Left kidney (tissue), 8 donors: ENCODE data around the gene SSBP2. TPM values are rescaled to one million over a fixed set of nuclear protein-coding genes. Genes with fewer than 3 reads are reported as not detected.
A peak's percentile ranks its signal among the peaks of the same experiment; 100 is the strongest.

Experiments used
- DNase-seq: peaks from one replicate; pipeline ENCODE4 v3.0.0-alpha.2; 2013
- long read RNA-seq, 8 donors: transcript quantifications; one replicate each; lab custom pipeline, GENCODE V29; 2026
- polyA plus RNA-seq: library from polyadenylated mRNA; unstranded; fragments of 120-200 nt; gene quantifications from one replicate; pipeline ENCODE4 v1.2.1, GENCODE V29; 2013; ENCODE audit not compliant: insufficient read length

Gene SSBP2
- polyA plus RNA-seq = 98.5 TPM
- long read RNA-seq, donor 1, full-length matches to known transcripts = 15 of 42 reads
- long read RNA-seq, donor 1, partial matches to known transcripts = 27 of 42 reads
- long read RNA-seq, donor 1, other reads (novel, unspliced or antisense) = 0 of 42 reads
- long read RNA-seq, donor 2, full-length matches to known transcripts = 23 of 28 reads
- long read RNA-seq, donor 2, partial matches to known transcripts = 5 of 28 reads
- long read RNA-seq, donor 2, other reads (novel, unspliced or antisense) = 0 of 28 reads
- long read RNA-seq, donor 3, full-length matches to known transcripts = 13 of 13 reads
- long read RNA-seq, donor 3, partial matches to known transcripts = 0 of 13 reads
- long read RNA-seq, donor 3, other reads (novel, unspliced or antisense) = 0 of 13 reads
- long read RNA-seq, donor 4, full-length matches to known transcripts = 2 of 2 reads
- long read RNA-seq, donor 4, partial matches to known transcripts = 0 of 2 reads
- long read RNA-seq, donor 4, other reads (novel, unspliced or antisense) = 0 of 2 reads
- long read RNA-seq, donor 5, full-length matches to known transcripts = 26 of 26 reads
- long read RNA-seq, donor 5, partial matches to known transcripts = 0 of 26 reads
- long read RNA-seq, donor 5, other reads (novel, unspliced or antisense) = 0 of 26 reads
- long read RNA-seq, donor 6, full-length matches to known transcripts = 14 of 14 reads
- long read RNA-seq, donor 6, partial matches to known transcripts = 0 of 14 reads
- long read RNA-seq, donor 6, other reads (novel, unspliced or antisense) = 0 of 14 reads
- long read RNA-seq, donor 7, full-length matches to known transcripts = 12 of 21 reads
- long read RNA-seq, donor 7, partial matches to known transcripts = 9 of 21 reads
- long read RNA-seq, donor 7, other reads (novel, unspliced or antisense) = 0 of 21 reads
- long read RNA-seq, donor 8, full-length matches to known transcripts = 7 of 12 reads
- long read RNA-seq, donor 8, partial matches to known transcripts = 5 of 12 reads
- long read RNA-seq, donor 8, other reads (novel, unspliced or antisense) = 0 of 12 reads

DNA sequence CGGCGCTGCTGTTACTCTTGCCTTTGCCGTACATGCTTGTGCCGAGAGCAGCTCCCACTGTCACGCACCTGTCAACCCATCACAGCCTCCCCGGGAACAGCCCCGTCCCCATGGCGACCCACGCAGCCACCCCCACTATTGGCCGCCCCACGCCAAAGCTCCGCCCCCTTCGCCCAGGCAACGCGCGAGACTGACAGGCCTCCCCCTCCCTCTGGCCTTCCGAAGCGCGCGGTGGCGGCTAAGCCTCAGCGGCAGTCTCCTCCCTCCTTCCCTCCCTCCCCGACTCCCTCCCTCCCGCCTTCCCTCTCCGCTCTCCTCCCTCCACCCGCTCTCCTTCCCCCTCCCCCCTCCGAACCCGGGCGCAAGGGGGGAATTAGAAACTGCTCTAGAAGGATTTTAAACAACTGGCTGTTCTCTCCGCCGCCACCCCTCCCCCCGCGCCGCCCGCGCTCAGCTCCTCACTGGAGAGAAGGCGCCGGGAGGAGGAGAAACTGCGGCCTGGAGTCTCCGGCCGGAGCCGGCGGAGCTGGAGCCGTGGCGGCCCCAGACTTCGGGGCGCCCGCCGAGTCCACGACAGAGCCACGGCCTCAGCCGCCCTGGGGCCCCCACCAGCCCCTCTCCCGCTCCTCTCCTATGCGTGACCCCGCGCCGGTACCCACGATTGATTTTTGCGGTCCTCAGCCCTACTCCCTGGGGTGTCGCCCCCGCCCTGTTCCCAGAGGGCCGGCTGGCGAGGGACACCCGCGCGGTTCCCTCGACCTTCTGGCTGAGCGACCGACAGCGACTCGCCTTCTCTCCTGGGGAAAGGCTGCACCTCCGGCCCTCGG, at the start of gene SSBP2:
SSBP2 (minus strand) TSS at position 89 of the 827 bp plus-strand sequence; CDS start at position 34, 55 bp downstream.
- DNase-seq = peak; percentile 100

DNA sequence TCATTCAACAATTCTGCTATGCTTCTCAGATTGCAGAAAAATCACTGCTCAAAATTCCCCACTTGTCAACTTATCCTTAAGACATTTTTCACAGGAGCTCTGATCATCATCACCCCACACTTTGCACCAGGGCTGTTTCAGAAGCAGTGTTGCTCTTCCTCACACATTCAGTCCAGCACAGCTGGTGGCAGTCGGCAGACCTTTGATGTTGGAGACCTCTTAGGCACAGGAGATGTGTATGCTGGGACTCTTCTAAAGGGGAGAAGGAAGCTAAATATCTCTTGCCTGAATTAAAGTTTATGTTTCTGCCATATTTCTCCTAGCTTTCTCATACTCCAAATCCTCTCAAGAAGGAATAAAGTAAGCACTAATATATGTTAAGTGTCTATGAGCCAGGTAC, 44.8 kb upstream of the SSBP2 start:
- DNase-seq = no peak

DNA sequence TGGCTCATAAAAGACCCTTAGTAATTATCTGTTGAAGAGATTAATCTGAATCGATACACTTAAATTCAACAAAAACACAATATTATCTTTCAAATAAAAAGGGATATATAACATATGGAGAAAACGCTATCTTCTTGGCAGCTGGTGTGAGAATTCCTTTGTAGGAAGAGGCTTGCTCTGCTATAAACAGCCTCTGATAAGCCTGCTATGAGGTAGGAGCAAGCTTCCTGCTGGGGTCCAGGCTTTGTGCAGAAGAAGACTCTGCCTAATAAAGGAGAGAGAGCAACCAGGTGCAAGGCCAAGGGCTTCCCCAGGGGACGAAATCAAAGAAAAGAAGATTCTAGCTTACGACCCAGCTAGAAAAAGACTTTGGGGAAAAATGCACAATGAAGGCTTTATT, 43.3 kb upstream of the SSBP2 start:
- no peak for DNase-seq

DNA sequence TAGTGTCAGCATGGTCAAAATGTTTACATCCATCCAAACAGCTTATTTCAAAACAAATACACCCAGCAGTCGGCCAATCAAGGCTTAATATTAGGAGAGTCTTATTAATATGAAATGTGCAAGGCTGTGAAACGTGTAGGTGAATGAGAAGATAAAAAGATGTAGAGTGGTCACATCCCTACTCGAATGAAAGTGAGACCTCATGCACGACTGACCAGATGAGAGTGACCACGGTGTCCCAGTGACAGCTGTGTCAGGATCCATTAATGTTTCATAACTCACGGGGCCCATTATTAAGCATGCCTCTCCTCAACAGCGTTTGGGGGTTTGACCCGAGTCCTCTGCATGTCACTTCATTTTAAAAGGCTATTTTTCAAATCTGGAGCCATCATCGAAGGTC, 39.4 kb upstream of the SSBP2 start:
- no peak for DNase-seq

DNA sequence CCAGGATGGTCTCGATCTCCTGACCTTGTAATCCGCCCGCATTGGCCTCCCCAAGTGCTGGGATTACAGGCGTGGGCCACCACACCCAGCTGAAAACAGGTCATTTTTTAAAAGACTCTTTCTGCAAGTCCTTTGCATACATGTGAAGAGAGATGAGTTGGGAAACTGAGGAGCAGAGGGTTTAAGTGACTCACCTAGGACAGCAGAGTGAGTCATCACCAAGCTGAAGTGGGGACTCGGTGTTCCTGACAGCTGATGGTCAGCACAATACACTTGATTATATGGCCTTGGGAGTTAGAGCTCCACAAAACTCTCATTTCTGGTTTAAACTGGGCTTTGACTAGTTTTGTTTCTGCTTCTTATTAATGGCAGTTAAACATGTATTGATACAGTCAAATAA, 38.1 kb upstream of the SSBP2 start:
- no peak for DNase-seq

DNA sequence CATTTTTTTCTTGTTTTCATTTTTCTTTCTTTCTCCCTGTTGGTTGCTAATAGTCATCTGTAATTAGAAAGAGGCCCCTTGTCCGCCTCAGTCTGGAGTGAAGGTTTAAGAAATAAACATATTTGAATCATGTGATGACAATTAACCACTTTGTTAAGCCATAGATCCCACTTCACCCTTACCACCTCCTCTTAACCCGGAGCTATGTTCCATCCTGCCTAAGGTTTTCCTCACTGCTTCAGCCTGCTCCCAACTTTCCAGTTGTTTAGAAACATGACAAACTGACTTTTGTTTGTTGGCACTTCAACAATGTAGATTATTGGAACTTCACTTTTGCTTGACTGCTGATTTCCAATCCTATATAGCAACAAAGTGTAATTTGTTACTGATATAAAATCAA, 37.4 kb upstream of the SSBP2 start:
- DNase-seq = no peak

DNA sequence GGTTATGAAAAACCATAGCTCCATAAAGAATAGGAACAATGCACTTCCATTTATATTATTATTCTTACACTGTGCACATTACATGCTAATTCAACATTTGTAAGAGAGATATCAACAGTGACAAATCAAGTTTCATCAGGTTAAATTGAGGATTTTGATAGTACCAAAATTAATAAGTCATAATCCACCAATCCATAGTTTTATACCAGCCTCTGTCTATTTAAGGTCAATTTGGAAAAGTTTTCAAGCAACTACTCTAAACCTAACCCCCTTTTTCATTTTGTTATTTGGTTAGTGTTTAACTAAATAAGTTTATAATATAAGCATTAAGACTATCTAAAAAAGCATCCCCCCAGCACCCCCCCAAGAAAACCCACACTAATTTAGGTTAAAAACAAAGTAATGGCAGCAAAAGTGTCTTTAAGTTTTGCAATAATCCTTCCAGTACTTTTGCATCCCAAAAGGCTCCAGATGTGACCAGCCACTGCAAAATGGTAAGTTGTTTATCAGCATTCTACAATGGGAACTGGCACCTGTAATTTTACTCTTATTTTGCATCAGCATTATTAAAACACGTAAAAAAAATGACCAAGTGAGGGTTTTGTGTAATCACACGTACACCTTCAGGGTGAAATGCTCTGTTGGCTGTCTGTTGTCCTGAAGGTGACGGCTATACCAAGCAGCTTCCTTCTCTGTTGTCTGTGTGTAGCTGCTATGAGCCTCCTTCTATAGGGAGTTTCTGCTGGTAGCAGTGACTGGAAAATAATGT, 36.8 kb upstream of the SSBP2 start:
- DNase-seq = peak; percentile 95

DNA sequence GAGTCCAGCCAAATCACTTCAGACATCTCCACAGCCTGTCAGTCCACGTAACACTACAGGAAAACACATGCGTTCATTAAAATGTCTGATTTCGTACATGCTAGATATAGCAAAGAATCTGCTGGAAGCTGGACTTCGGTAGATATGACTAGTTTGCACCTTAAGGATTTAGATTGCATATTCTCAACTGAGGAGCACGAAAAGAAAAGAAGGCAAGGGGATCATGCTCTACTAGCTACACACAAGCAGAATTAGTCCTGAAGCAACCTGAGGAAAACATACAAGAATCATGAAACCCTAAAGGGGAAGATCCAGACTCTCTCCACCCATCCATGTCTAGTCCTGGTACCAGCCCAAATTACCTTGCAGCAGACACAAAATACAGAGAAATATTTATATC, 36.1 kb upstream of the SSBP2 start:
- no peak for DNase-seq

- DNase-seq = no peak
These were observed 35.6 kb upstream of the SSBP2 start for GRCh38 chr5:81786496-81786895.

DNA sequence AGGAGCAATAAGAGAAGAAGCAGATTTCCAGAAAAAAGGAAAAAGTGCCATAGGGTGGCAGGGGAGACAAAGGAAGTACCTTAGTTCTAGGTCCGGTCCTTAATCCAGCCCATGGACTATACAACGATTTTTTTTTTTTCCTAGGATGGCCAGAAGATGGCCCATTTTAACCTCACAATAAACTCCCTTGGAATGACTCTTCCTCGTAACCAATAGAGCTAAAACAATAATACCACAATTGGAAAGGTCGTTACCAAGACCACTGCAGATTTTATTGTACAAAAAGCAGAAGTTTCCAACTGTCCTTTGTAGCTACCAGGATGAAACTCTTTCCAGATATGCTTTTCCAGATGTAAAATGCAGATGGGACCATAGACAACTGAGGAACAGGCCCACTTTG, 34.4 kb upstream of the SSBP2 start:
- no peak for DNase-seq

DNA sequence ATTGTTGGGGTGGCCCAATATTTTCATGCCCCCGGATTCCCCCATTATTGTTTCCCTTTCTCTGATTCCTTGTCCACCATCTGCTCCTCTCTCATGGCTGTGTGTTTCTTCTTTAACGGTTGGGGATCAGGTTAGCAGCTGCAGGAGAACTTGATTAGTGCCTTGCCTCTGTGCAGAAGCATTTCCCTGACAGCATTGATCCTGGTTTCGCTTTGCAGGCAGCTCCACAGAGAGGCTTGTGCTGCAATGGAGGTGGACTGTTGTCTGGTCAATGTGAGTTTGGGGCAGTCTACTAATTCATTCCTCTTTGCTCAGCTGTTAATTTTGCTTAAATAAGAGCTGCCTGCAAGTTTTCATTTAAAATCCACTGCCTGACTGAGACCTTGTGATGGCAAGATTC, 32.5 kb upstream of the SSBP2 start:
- DNase-seq = no peak

DNA sequence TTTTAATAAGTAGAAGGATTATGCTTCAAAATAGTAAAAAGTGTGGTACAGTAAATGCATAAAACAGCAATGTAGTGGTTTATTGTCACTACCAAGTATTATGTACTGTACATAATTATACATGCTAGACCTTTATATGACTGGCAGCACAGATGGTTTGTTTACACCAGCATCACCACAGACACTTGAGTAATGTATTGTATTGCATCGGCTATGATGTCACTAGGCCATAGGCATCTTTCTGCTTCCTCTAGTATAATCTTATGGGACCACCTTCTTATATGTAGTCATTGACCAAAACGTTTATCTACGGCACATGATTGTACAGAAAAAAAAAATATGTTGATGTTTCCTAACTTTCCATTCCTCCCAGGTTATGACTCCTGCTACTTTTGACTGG, 31.9 kb upstream of the SSBP2 start:
- no peak for DNase-seq

DNA sequence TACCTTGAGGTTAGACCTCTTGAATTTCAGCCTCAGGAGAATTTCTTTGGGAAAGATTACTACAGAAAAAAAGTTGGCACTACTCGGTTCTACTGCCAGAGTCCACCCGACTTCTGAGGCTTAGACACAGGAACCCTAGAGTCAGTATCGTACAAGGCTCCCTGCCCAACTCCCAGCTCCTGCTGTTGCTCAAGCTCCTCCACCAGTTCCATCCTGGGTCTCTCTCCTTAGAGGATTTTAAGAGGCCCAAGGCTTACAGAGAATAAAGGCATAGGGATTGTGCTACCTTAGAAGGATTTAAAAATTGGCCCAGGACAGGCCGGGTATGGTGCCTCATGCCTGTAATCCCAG, 29.0 kb upstream of the SSBP2 start:
- no peak for DNase-seq

DNA sequence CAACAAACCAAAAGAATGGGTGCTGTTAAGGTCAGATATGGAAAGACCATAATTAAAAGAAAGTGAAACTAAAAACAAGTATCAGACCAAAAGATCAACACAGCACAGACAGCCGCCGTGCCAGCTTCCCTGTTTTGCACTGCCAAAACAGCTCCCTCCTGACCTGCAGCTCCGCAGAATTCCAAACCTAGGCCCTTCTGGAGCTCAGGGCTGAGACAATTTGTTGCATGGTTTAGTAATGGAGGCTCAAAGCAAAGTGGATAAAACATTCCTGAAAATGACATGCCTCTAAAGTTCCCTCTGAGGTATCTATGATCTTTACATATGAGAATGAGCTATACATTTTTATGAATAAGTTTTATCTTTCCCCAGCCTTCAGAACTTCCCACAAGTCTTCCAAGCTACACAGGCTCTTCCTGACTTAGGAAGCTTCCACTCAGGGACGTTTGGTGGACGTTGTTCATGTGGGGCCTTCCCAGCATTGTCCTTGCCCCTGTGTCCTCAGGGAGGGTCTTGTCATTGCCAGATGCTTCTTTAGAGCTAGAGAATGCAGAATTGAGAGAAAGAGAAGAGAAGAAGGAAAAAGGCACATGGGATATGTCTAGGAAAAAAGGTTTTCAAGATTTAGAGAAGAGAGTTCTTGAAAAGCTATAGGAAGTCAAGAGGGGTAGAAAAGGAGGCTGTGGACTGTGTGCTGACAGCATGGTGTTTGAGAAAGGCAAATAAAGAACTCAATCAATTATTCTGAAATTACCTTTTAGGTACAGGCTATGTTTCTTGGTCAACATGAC, 28.4 kb upstream of the SSBP2 start:
- no peak for DNase-seq

DNA sequence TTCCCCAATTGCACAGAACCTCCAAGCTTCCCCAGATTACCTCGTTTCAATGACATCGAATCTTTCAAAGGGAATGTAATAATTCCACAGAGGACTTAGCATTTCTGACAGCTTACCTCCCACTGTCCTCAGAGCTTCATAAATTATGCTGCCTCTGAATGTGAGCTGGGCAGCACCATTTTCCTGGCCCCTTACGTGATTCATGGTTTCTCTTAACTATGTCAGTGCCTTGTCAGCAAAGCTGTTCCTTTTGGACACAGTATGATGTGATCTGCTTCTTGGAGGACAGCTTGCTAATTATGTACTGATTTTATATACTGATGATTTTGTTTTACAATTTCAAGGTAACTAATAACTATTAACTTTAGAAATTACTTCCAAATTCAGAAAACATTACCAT, 27.7 kb upstream of the SSBP2 start:
- no peak for DNase-seq

DNA sequence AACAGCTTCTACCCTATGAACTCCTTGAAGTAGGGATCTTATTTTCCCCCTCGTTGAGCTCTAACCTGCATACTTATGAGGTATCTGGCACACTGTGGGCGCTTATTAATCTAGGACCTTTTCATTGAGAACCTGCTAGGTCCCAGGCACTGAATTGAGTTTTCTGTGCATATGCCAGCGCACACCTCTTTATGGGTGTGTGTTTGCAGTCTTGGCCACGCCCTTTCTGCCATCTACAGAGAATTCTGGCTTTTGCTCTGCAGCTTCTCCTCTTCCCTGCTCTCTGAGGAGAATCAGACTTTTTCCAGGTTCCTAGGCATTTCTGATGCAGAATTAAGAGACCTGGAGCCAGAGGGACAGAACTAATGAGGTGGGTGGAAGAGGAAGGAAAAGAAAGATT, 25.4 kb upstream of the SSBP2 start:
- no peak for DNase-seq

DNA sequence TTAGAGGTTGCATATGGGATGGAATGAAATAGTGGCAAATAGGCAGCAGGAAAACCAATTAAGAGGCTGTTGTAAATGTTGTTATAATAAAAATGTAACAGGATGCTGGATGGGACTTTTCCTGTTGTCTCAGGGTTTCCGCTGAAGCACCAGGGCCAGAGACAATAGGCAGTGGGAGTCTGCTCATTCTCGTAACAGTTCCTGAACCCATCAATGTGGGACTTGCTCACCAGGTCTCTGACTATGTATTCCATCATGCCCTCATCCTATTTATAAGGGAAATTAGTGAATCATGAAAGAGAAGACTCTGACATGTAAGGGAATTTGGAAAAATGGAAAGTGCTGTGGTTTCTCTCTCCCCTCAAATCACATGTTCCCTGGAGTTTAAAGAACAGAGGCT, 23.5 kb upstream of the SSBP2 start:
- no peak for DNase-seq

DNA sequence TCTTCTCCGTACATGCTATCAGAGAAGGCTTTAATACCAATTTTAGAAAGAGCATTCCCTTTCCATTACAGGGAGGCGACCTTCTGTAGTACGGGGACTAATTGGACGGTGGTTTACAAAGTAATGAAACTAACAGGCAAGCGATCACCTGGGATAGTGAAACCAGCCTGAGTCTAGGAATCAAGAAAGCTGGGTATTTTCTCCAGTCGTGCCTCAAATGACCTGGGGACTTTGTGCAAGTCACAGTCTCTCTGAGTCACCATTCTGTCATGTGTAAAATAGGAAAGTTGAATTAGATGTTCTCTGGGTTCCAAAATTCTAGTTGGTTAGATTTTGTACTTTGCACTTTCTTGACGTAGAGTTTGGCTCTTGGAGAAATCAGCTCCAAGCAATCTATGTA, 22.7 kb upstream of the SSBP2 start:
- DNase-seq = no peak

DNA sequence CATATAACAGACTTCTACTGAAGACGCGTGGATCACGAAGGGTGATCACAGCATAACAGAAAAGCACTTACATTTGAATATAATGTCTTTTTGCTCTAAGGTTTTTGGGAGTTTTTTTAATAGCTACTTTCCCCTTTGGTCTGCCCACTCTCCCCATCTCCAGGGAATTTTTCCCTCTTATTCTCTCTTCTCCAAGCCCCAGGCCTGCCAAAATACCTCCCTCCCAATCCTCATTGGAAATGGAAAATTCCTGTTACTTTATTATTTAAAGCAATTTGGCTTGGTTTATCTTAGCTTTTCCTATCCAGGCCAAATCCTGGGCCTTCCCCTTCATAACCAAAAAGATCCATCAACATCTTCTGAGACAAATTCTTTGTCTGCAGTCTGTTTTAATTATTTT, 22.3 kb upstream of the SSBP2 start:
- DNase-seq = no peak

- DNase-seq = no peak
These were observed 21.6 kb upstream of the SSBP2 start for GRCh38 chr5:81772488-81772887.
